ENCODE results near the gene SHC1.

Gene SHC1

GRCh38 chr1:155008015-155008941 lies 37.7 kb upstream of the SHC1 start:
- DNase-seq: peak; percentile 50

GRCh38 chr1:155007251-155007828 lies 36.8 kb upstream of the SHC1 start:
- DNase-seq: no peak

GRCh38 chr1:155006601-155007101 lies 36.1 kb upstream of the SHC1 start:
- no peak for DNase-seq

- DNase-seq: no peak
Observed at GRCh38 chr1:155005076-155006011, 34.8 kb upstream of the SHC1 start.

GRCh38 chr1:155004352-155005075 lies 34.0 kb upstream of the SHC1 start:
- no peak for DNase-seq

- no peak for DNase-seq
Observed at GRCh38 chr1:155003766-155004351, 33.3 kb upstream of the SHC1 start.

GRCh38 chr1:155003227-155003765 lies 32.7 kb upstream of the SHC1 start:
- DNase-seq: no peak

- no peak for DNase-seq
Observed at GRCh38 chr1:155002464-155003226, 32.1 kb upstream of the SHC1 start, which contains the start of gene ZBTB7B. TSS of gene ZBTB7B (plus strand) at chr1:155002802. CDS start at chr1:155014661, 11,859 bp downstream.

- DNase-seq: peak; percentile 94
Observed at GRCh38 chr1:155001675-155002463, 31.3 kb upstream of the SHC1 start.

GRCh38 chr1:155001425-155001674 lies 30.8 kb upstream of the SHC1 start:
- no peak for DNase-seq

GRCh38 chr1:155000726-155001424 lies 30.3 kb upstream of the SHC1 start:
- DNase-seq: peak; percentile 86

- DNase-seq: peak; percentile 51
Observed at GRCh38 chr1:155000411-155000725, 29.8 kb upstream of the SHC1 start.

GRCh38 chr1:154999571-155000410 lies 29.2 kb upstream of the SHC1 start:
- peak; percentile 48 for DNase-seq

GRCh38 chr1:154998818-154999570 lies 28.4 kb upstream of the SHC1 start:
- peak; percentile 77 for DNase-seq

- no peak for DNase-seq
Observed at GRCh38 chr1:154998201-154998780, 27.7 kb upstream of the SHC1 start.

- no peak for DNase-seq
Observed at GRCh38 chr1:154996966-154997701, 26.6 kb upstream of the SHC1 start.

Measured in activated T-cell treated with anti-CD3 and anti-CD28 coated beads, Interleukin-2, amount 50 U/mL, for 1 hour (primary cell).